ENCODE measurements around the gene ITPR2.
A peak's percentile ranks its signal among the peaks of the same experiment; 100 is the strongest.
"Not testable (repeated sequence)": the region's sequence is repeated elsewhere in the genome, so short reads cannot be mapped to it uniquely, and the experiment has no call there.

ITPR2 gene

GRCh38 chr12:26678697-26679660, 154.0 kb downstream of the ITPR2 start:
- DNase-seq (ENCODE audit: low read depth, low spot score), result no peak

GRCh38 chr12:26671487-26671886, 161.5 kb downstream of the ITPR2 start:
- not testable (repeated sequence) for DNase-seq (ENCODE audit: low read depth, low spot score)

GRCh38 chr12:26668847-26669246, 164.1 kb downstream of the ITPR2 start:
- DNase-seq (ENCODE audit: low read depth, low spot score), result no peak

- no peak for DNase-seq (ENCODE audit: low read depth, low spot score)
Measured at GRCh38 chr12:26668230-26668629, 164.8 kb downstream of the ITPR2 start.

- DNase-seq (ENCODE audit: low read depth, low spot score), result no peak
Measured at GRCh38 chr12:26666286-26666685, 166.7 kb downstream of the ITPR2 start.

- DNase-seq (ENCODE audit: low read depth, low spot score), result no peak
Measured at GRCh38 chr12:26661399-26661798, 171.6 kb downstream of the ITPR2 start.

- DNase-seq (ENCODE audit: low read depth, low spot score), result no peak
Measured at GRCh38 chr12:26659930-26660329, 173.1 kb downstream of the ITPR2 start.

GRCh38 chr12:26658991-26659390, 174.0 kb downstream of the ITPR2 start:
- no peak for DNase-seq (ENCODE audit: low read depth, low spot score)

- no peak for DNase-seq (ENCODE audit: low read depth, low spot score)
Measured at GRCh38 chr12:26654623-26655022, 178.4 kb downstream of the ITPR2 start.

- DNase-seq (ENCODE audit: low read depth, low spot score), result peak; percentile 77
Measured at GRCh38 chr12:26651566-26652188, 181.3 kb downstream of the ITPR2 start.

GRCh38 chr12:26651036-26651435, 182.0 kb downstream of the ITPR2 start:
- DNase-seq (ENCODE audit: low read depth, low spot score), result no peak

GRCh38 chr12:26648999-26649398, 184.0 kb downstream of the ITPR2 start:
- no peak for DNase-seq (ENCODE audit: low read depth, low spot score)

GRCh38 chr12:26648584-26648983, 184.4 kb downstream of the ITPR2 start:
- no peak for DNase-seq (ENCODE audit: low read depth, low spot score)

- no peak for DNase-seq (ENCODE audit: low read depth, low spot score)
Measured at GRCh38 chr12:26648066-26648465, 184.9 kb downstream of the ITPR2 start.

GRCh38 chr12:26647088-26647487, 185.9 kb downstream of the ITPR2 start:
- DNase-seq (ENCODE audit: low read depth, low spot score), result no peak

- DNase-seq (ENCODE audit: low read depth, low spot score), result no peak
Measured at GRCh38 chr12:26646571-26646970, 186.4 kb downstream of the ITPR2 start.

- DNase-seq (ENCODE audit: low read depth, low spot score), result not testable (repeated sequence)
Measured at GRCh38 chr12:26644376-26644775, 188.6 kb downstream of the ITPR2 start.

GRCh38 chr12:26643532-26644315, 189.3 kb downstream of the ITPR2 start:
- DNase-seq (ENCODE audit: low read depth, low spot score), result peak; percentile 52

GRCh38 chr12:26642361-26642760, 190.6 kb downstream of the ITPR2 start:
- no peak for DNase-seq (ENCODE audit: low read depth, low spot score)

GRCh38 chr12:26636710-26637328, 196.2 kb downstream of the ITPR2 start:
- no peak for DNase-seq (ENCODE audit: low read depth, low spot score)

- DNase-seq (ENCODE audit: low read depth, low spot score), result no peak
Measured at GRCh38 chr12:26633591-26634210, 199.3 kb downstream of the ITPR2 start.

Measured in ELF-1 (cell line).